ENCODE measurements around the gene STMN3.

GRCh38 chr20:63680857-63681608 lies 27.8 kb upstream of the STMN3 start:
- no peak for TF ChIP-seq POLR2AphosphoS5 (IDR thresholded peaks at IDR 0.05; ENCODE audit: borderline replicate concordance, low read depth, low read length)
- no peak for TF ChIP-seq EZH2 (IDR thresholded peaks at IDR 0.05)

Measured in SK-N-MC (cell line).